SK-N-SH (cell line): Measurements from ENCODE around the gene GOLGA3. TPM values are rescaled to one million over a fixed set of nuclear protein-coding genes. Genes with fewer than 3 reads are reported as not detected.

Experiments
- CTCF ChIA-PET: fragments of 300-600, 350-600 bp; formaldehyde crosslinking; extraction: SDS; loops from one replicate; lab custom pipeline; 2021; lab: Yijun Ruan, JAX
- POLR2A ChIA-PET: fragments of 350-600 bp; sonication (Branson Sonifier 250); formaldehyde crosslinking; extraction: SDS; loops from one replicate; lab custom pipeline; 2020; ENCODE audit warnings: antibody characterized with exemption, inconsistent platforms; lab: Yijun Ruan, JAX
- DNase-seq: peaks from one replicate; pipeline ENCODE4 v3.0.0; 2012
- H2AFZ ChIP-seq: fragments of 200-600 bp; sonication (generic); 2 replicates; pipeline ENCODE4 v1.8.1; 2016; ENCODE audit warnings: antibody characterized with exemption, mild to moderate bottlenecking, low read depth
- H3F3A ChIP-seq: fragments of 200-600 bp; sonication (generic); replicated peaks from 2 replicates; pipeline ENCODE3; 2016; ENCODE audit warnings: antibody characterized with exemption, mild to moderate bottlenecking; ENCODE audit not compliant: insufficient read depth
- H3K27ac ChIP-seq, 2 experiments: fragments of 200-500 bp in 1 of 2; fragments of 200-600 bp in 1 of 2; sonication (Bioruptor generic) in 1 of 2; sonication (generic), shearing (Covaris generic) in 1 of 2; 2 replicates each; pipeline versions ENCODE4 v1.5.1 to v1.6.1; 2014 to 2016; ENCODE audit warnings: low read depth in 2 of 2, inconsistent platforms in 1 of 2, low read length in 1 of 2, mild to moderate bottlenecking in 1 of 2, mixed read lengths in 1 of 2
- H3K27me3 ChIP-seq: fragments of 200-600 bp; sonication (generic), shearing (Covaris generic); 2 replicates; pipeline ENCODE4 v1.6.1; 2016; ENCODE audit warnings: mixed run types; ENCODE audit not compliant: insufficient read depth
- H3K36me3 ChIP-seq, 2 experiments: fragments of 200-500 bp in 1 of 2; fragments of 200-600 bp in 1 of 2; sonication (Bioruptor generic) in 1 of 2; sonication (generic) in 1 of 2; replicated peaks in 1 of 2; 2 replicates each; pipeline versions ENCODE3 to v1.5.1; 2014 to 2016; ENCODE audit warnings: low read length in 1 of 2, mild to moderate bottlenecking in 1 of 2; ENCODE audit not compliant: insufficient read depth in 2 of 2, control insufficient read depth in 1 of 2
- H3K4me1 ChIP-seq, 2 experiments: fragments of 200-500 bp in 1 of 2; fragments of 200-600 bp in 1 of 2; sonication (Bioruptor generic) in 1 of 2; sonication (generic), shearing (Covaris generic) in 1 of 2; 2 replicates each; pipeline versions ENCODE4 v1.5.1 to v1.6.1; 2014 to 2016; ENCODE audit warnings: low read depth in 1 of 2, low read length in 1 of 2, mixed run types in 1 of 2; ENCODE audit not compliant: insufficient read depth in 2 of 2, control insufficient read depth in 1 of 2
- H3K4me2 ChIP-seq: fragments of 200-600 bp; sonication (generic), shearing (Covaris generic); 2 replicates; pipeline ENCODE4 v1.6.1; 2017; ENCODE audit warnings: mixed run types
- H3K4me3 ChIP-seq, 2 experiments: fragments of 200-500 bp in 1 of 2; fragments of 200-600 bp in 1 of 2; sonication (Bioruptor generic) in 1 of 2; sonication (generic), shearing (Covaris generic) in 1 of 2; 2 replicates each; pipeline versions ENCODE4 v1.5.1 to v1.8.1; 2014 to 2016; ENCODE audit warnings: low read depth in 2 of 2, inconsistent platforms in 1 of 2, low read length in 1 of 2, mild to moderate bottlenecking in 1 of 2, mixed read lengths in 1 of 2, moderate library complexity in 1 of 2
- H3K79me2 ChIP-seq: fragments of 200-600 bp; sonication (generic); 2 replicates; pipeline ENCODE4 v1.8.1; 2017; ENCODE audit warnings: mild to moderate bottlenecking; ENCODE audit not compliant: insufficient read depth
- H3K9ac ChIP-seq: fragments of 200-600 bp; sonication (generic); 2 replicates; pipeline ENCODE4 v1.6.1; 2017; ENCODE audit warnings: mixed run types
- H3K9me2 ChIP-seq: fragments of 200-600 bp; sonication (generic); 2 replicates; pipeline ENCODE4 v1.6.1; 2017; ENCODE audit warnings: mixed run types
- H3K9me3 ChIP-seq: fragments of 200-600 bp; sonication (generic); 2 replicates; pipeline ENCODE4 v1.6.1; 2017; ENCODE audit warnings: mixed run types, mild to moderate bottlenecking, moderate library complexity
- H4K20me1 ChIP-seq: fragments of 200-600 bp; sonication (generic); 2 replicates; pipeline ENCODE4 v1.6.1; 2017; ENCODE audit warnings: mild to moderate bottlenecking, mixed run types; ENCODE audit not compliant: insufficient read depth
- EZH2phosphoT487 ChIP-seq: fragments of 200-600 bp; sonication (generic); IDR thresholded peaks from 2 replicates; pipeline ENCODE4 v1.6.1; 2017; ENCODE audit warnings: low read depth, mixed run types, mild to moderate bottlenecking, antibody characterized with exemption, moderate library complexity, borderline replicate concordance
- GABPA ChIP-seq: IDR thresholded peaks from 2 replicates; pipeline ENCODE4 v1.4.0; 2012; ENCODE audit warnings: low read depth, mild to moderate bottlenecking
- GATA2 ChIP-seq: sonication (generic); formaldehyde crosslinking; IDR thresholded peaks from 2 replicates; pipeline ENCODE4 v1.5.0; 2020; ENCODE audit warnings: mild to moderate bottlenecking, missing genetic modification reagents
- IRF3 ChIP-seq: fragments of 150-350 bp; IDR thresholded peaks from 2 replicates; pipeline ENCODE4 v1.6.1; 2016; ENCODE audit warnings: mild to moderate bottlenecking, low read depth, low read length
- MEF2A ChIP-seq: IDR thresholded peaks from 2 replicates; pipeline ENCODE4 v1.4.0; 2012; ENCODE audit warnings: low read depth, borderline replicate concordance
- RCOR1 ChIP-seq: fragments of 150-350 bp; IDR thresholded peaks from 2 replicates; pipeline ENCODE4 v1.6.1; 2017; ENCODE audit warnings: antibody characterized with exemption, low read length
- REST ChIP-seq: IDR thresholded peaks from 2 replicates; pipeline ENCODE4 v1.6.1; 2012; ENCODE audit warnings: mild to moderate bottlenecking, low read depth, low read length, moderate library complexity
- RFX5 ChIP-seq: IDR thresholded peaks from 2 replicates; pipeline ENCODE4 v1.6.1; 2012; ENCODE audit warnings: mild to moderate bottlenecking, improper control_type of control experiment, low read length
- SMC3 ChIP-seq: IDR thresholded peaks from 2 replicates; pipeline ENCODE4 v1.6.1; 2012; ENCODE audit warnings: low read depth, low read length, improper control_type of control experiment
- TAF1 ChIP-seq: IDR thresholded peaks from 2 replicates; pipeline ENCODE4 v1.6.1; 2012; ENCODE audit warnings: low read depth, mild to moderate bottlenecking, low read length, moderate library complexity, borderline replicate concordance
- TCF12 ChIP-seq: IDR thresholded peaks from 2 replicates; pipeline ENCODE4 v1.4.0; 2012
- ZBTB33 ChIP-seq: IDR thresholded peaks from 2 replicates; pipeline ENCODE4 v1.4.0; 2012; ENCODE audit warnings: low read depth, borderline replicate concordance
- WGBS: methylation state at CpG from one replicate; pipeline ENCODE4 v1.1.6; 2017; ENCODE audit warnings: low lambda C conversion rate; 5-methylcytosine and 5-hydroxymethylcytosine counted together
- polyA plus RNA-seq, 3 experiments: library from polyadenylated mRNA; depleted of rRNA; stranded (reverse); fragments of >200 nt; gene quantifications; 2 replicates each; pipeline ENCODE4 v1.2.3, GENCODE V29; 2012
- TF ChIP-seq, protein P1 (sequence below): IDR thresholded peaks from 2 replicates; pipeline ENCODE4 v1.4.0; 2012; ENCODE audit warnings: low read depth

Gene GOLGA3
- polyA plus RNA-seq, 1 of the 3 experiments (the other 2 are of a cell fraction), result 16.9 TPM

- no peak for DNase-seq
- peaks cover 32% of the 10 kb centered on the region; the same call in 1 of the 2 replicates for H4K20me1 ChIP-seq
- TF ChIP-seq, protein P1, sequence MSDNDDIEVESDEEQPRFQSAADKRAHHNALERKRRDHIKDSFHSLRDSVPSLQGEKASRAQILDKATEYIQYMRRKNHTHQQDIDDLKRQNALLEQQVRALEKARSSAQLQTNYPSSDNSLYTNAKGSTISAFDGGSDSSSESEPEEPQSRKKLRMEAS, result no peak
- no peak for TF ChIP-seq MEF2A
- H3F3A ChIP-seq, result peaks cover 13% of the 10 kb centered on the region
- H3K4me3 ChIP-seq, result no peak overlapping the region
- H3K36me3 ChIP-seq, result peaks cover 45 to 76% of the 10 kb centered on the region in 2 experiments
- WGBS, result 96% methylated on average over 6 of the region's 6 CpGs
- no peaks in the 10 kb centered on the region; a peak in 1 of 4 replicates for H3K4me1 ChIP-seq
- no peak overlapping the region for H3K4me2 ChIP-seq
- no peak overlapping the region for H3K9ac ChIP-seq
- no peaks in the 10 kb centered on the region for H3K9me3 ChIP-seq
- H3K27ac ChIP-seq, result no peak overlapping the region
- no peak overlapping the region for H2AFZ ChIP-seq
- peaks cover 62% of the 10 kb centered on the region for H3K79me2 ChIP-seq
- POLR2A ChIA-PET, result interaction anchor here (1.2 kb wide), 1 partner anchor 10 kb away, joined by 3 read pairs; no protein-coding TSS in a partner anchor
- H3K27me3 ChIP-seq, result no peaks in the 10 kb centered on the region
- H3K9me2 ChIP-seq, result no peaks in the 10 kb centered on the region
- CTCF ChIA-PET, result no interaction called here
Observed at GRCh38 chr12:132740313-132740646, 88.4 kb downstream of the GOLGA3 start.

DNA sequence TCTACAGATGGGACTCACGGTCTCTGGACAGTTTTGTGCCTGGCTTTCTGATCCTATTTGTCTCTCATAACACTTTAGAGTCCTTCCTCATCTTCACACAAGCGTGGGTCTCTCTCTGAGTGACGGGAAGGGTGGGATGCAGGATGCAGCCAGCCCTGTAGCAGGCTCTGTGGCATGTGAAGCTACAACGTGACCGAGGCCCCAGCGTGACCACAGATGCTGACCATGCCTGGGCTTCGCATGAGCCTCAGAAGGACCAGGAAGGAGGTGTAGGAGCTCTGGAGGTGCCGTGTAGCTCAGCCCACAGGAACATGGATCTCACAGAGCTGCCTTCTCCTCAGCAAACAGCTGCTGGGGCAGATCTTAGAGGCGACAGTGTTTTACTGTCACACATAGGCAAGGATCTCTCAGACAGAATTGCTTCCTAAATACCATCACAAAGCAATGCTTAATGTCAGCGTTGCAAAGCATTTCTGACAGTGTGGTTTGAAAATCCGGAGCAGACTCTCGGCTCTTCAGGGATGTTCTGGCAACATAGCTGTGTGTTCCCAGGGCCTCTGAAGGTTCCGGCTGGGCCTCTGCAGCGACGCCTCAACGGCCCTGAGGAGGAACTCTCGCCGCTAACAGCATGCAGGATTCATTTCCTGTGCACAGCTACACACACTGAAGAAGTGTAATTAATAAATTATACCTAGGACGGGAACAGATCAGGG is 88.9 kb downstream of the GOLGA3 start:
- DNase-seq, result no peak
- CTCF ChIA-PET, result no interaction called here
- 94% methylated on average over 17 of the region's 19 CpGs for WGBS
- no peaks in the 10 kb centered on the region for H3K27me3 ChIP-seq
- TF ChIP-seq MEF2A, result no peak
- no peak for TF ChIP-seq GABPA
- TF ChIP-seq SMC3, result no peak
- no peak for TF ChIP-seq GATA2 (CRISPR knock-in tag)
- TF ChIP-seq REST, result no peak
- no peak for TF ChIP-seq IRF3
- TF ChIP-seq TAF1, result no peak
- TF ChIP-seq ZBTB33, result no peak
- TF ChIP-seq RFX5, result no peak
- TF ChIP-seq RCOR1, result no peak
- TF ChIP-seq TCF12, result no peak
- TF ChIP-seq, protein P1, result no peak
- no peak for TF ChIP-seq EZH2phosphoT487
- H3K9ac ChIP-seq, result no peak overlapping the region
- no peaks in the 10 kb centered on the region for H3K9me2 ChIP-seq
- peaks cover 13% of the 10 kb centered on the region for H3F3A ChIP-seq
- no peak overlapping the region for H3K4me3 ChIP-seq
- H3K4me1 ChIP-seq, result peaks cover 0 to under 1% of the 10 kb centered on the region in 2 experiments; a peak in 1 of 4 replicates
- no peaks in the 10 kb centered on the region for H3K9me3 ChIP-seq
- peaks cover 46 to 76% of the 10 kb centered on the region in 2 experiments for H3K36me3 ChIP-seq
- H3K4me2 ChIP-seq, result no peak overlapping the region
- H3K27ac ChIP-seq, result no peak overlapping the region
- H4K20me1 ChIP-seq, result peaks cover 29% of the 10 kb centered on the region; the same call in 1 of the 2 replicates
- peaks cover 57% of the 10 kb centered on the region for H3K79me2 ChIP-seq
- POLR2A ChIA-PET, result interaction anchor here (1.2 kb wide), 1 partner anchor 11 kb away, joined by 3 read pairs; no protein-coding TSS in a partner anchor
- H2AFZ ChIP-seq, result no peak overlapping the region
